GM12878 (cell line): ENCODE data around the gene ACAT2. TPM values are rescaled to one million over a fixed set of nuclear protein-coding genes. Genes with fewer than 3 reads are reported as not detected.
A peak's percentile ranks its signal among the peaks of the same experiment; 100 is the strongest.

Source experiments
- ATAC-seq: fragments of 200-7000 bp; cut with Tn5 transposase; 3 replicates; pipeline ENCODE4 v1.9.1; 2020; ENCODE audit warnings: mild to moderate bottlenecking, moderate library complexity
- BruUV-seq: library from RNA; stranded (reverse); fragments of 400-500 nt; replicated peaks from 2 replicates; lab custom pipeline; 2021; lab: Mats Ljungman, UMichigan
- CTCF ChIA-PET: fragments of 300-600 bp; sonication (Branson Sonifier 250); formaldehyde crosslinking; extraction: SDS; loops from one replicate; lab custom pipeline; 2021; ENCODE audit warnings: inconsistent platforms; lab: Yijun Ruan, JAX
- POLR2A ChIA-PET: fragments of 350-600 bp; formaldehyde crosslinking; extraction: SDS; loops from one replicate; lab custom pipeline; 2021; ENCODE audit warnings: inconsistent platforms; lab: Charles Lee
- RAD21 ChIA-PET: fragments of 300-600 bp; sonication (Branson Sonifier 250); formaldehyde crosslinking; loops from one replicate; lab custom pipeline; 2023; ENCODE audit warnings: antibody characterized with exemption; ENCODE audit not compliant: unreplicated experiment; lab: Charles Lee
- SMC1A ChIA-PET: fragments of 300-600 bp; sonication (Branson Sonifier 250); formaldehyde crosslinking; loops from one replicate; lab custom pipeline; 2023; ENCODE audit not compliant: unreplicated experiment, uncharacterized antibody; lab: Charles Lee
- DNase-seq: peaks from one replicate; pipeline ENCODE4 v3.0.0-alpha.2; 2011; ENCODE audit warnings: low read depth, low spot score
- FAIRE-seq: peaks from 3 replicates; lab custom pipeline; 2011; peaks lifted over from hg19 to GRCh38; lab: Jason Lieb, UNC
- H2AFZ ChIP-seq: 2 replicates; pipeline ENCODE4 v1.6.0; 2011; ENCODE audit warnings: low read depth, low read length, control low read depth; ENCODE audit not compliant: control insufficient read depth
- H3K27ac ChIP-seq: 2 replicates; pipeline ENCODE4 v1.5.1; 2011; ENCODE audit warnings: control low read depth; ENCODE audit not compliant: control insufficient read depth, insufficient read depth
- H3K27me3 ChIP-seq, 2 experiments: replicated peaks in 1 of 2; 2 replicates each; pipeline versions ENCODE4 v1.6.0 to v1.6.1; 2011; ENCODE audit warnings: low read length in 1 of 2; ENCODE audit not compliant: control insufficient read depth in 2 of 2, insufficient read depth in 2 of 2
- H3K36me3 ChIP-seq, 2 experiments: 2 replicates each; pipeline ENCODE4 v1.5.1; 2011; ENCODE audit warnings: low read length in 1 of 2; ENCODE audit not compliant: control insufficient read depth in 2 of 2, insufficient read depth in 2 of 2
- H3K4me1 ChIP-seq: 2 replicates; pipeline ENCODE4 v1.6.1; 2011; ENCODE audit warnings: mild to moderate bottlenecking, low read length, moderate library complexity, mixed read lengths; ENCODE audit not compliant: control insufficient read depth, insufficient read depth
- H3K4me2 ChIP-seq: 2 replicates; pipeline ENCODE4 v1.6.0; 2011; ENCODE audit warnings: control low read depth; ENCODE audit not compliant: control insufficient read depth, insufficient read depth
- H3K4me3 ChIP-seq: fragments of 200-600 bp; sonication (generic); 2 replicates; pipeline ENCODE4 v1.5.1; 2016
- H3K79me2 ChIP-seq: 2 replicates; pipeline ENCODE4 v1.6.0; 2011; ENCODE audit warnings: low read length; ENCODE audit not compliant: control insufficient read depth, insufficient read depth
- H3K9ac ChIP-seq: 2 replicates; pipeline ENCODE4 v1.8.0; 2011; ENCODE audit warnings: low read length, control low read depth, mixed read lengths; ENCODE audit not compliant: control insufficient read depth, insufficient read depth
- H3K9me3 ChIP-seq: replicated peaks from 3 replicates; pipeline ENCODE4 v1.5.1; 2011; ENCODE audit warnings: mild to moderate bottlenecking, low read length; ENCODE audit not compliant: control insufficient read depth, insufficient read depth
- H4K20me1 ChIP-seq: 2 replicates; pipeline ENCODE4 v1.6.0; 2011; ENCODE audit not compliant: control insufficient read depth, insufficient read depth
- JUND ChIP-seq: IDR thresholded peaks from 2 replicates; pipeline ENCODE4 v1.6.1; 2012; ENCODE audit warnings: low read depth, mild to moderate bottlenecking, low read length, improper control_type of control experiment, moderate library complexity
- TAF1 ChIP-seq: IDR thresholded peaks from 2 replicates; pipeline ENCODE4 v1.6.1; 2011; ENCODE audit warnings: mild to moderate bottlenecking, low read depth, low read length, borderline replicate concordance
- TCF12 ChIP-seq: IDR thresholded peaks from 2 replicates; pipeline ENCODE4 v1.6.1; 2011; ENCODE audit warnings: low read depth, mild to moderate bottlenecking, low read length
- WGBS: methylation state at CpG from one replicate; pipeline ENCODE4 v1.1.6; 2016; ENCODE audit warnings: low lambda C conversion rate; ENCODE audit not compliant: insufficient replicate concordance, insufficient coverage; ENCODE audit errors: missing lambda C conversion rate; 5-methylcytosine and 5-hydroxymethylcytosine counted together
- in situ Hi-C: fragments of 300-500 bp; cut with MboI; formaldehyde crosslinking; loops from 9 replicates; pipeline ENCODE4 v1.14.3; 2018; ENCODE audit warnings: mixed read lengths
- intact Hi-C: fragments of 100-400 bp; cut with micrococcal nuclease; formaldehyde crosslinking; loops from one replicate; pipeline ENCODE4 v1.14.2; 2022; ENCODE audit not compliant: unreplicated experiment
- polyA plus RNA-seq, 11 experiments: library from polyadenylated mRNA; depleted of rRNA in 4 of 11; unstranded in 6 of 11; stranded (reverse) in 5 of 11; fragments of >200 nt; fragmentation: Nextera tagmentation in 4 of 11; fragmentation: Illumina TruSeq in 1 of 11; extraction: Ambion mirVana in 4 of 11; extraction: Trizol in 1 of 11; gene quantifications; 1 replicate in 1 of 11; 2 replicates in 10 of 11; pipeline versions ENCODE4 v1.2.1 to v1.2.3, GENCODE V29; 2011 to 2016; ENCODE audit warnings: inconsistent platforms in 2 of 11, missing spikeins in 2 of 11, low read depth in 1 of 11
- total RNA-seq, 4 experiments: library from RNA; depleted of rRNA in 3 of 4; stranded (reverse); fragments of >200 nt in 3 of 4; fragmentation: Illumina TruSeq in 1 of 4; extraction: Trizol in 1 of 4; gene quantifications; 2 replicates each; pipeline versions ENCODE4 v1.2.1 to v1.2.3, GENCODE V29; 2013 to 2021
- TF ChIP-seq, protein P1 (sequence below): fragments of 450-650 bp; IDR thresholded peaks from 2 replicates; pipeline ENCODE4 v1.6.1; 2016; ENCODE audit warnings: mild to moderate bottlenecking, moderate library complexity, borderline replicate concordance
- TF ChIP-seq, protein P2 (sequence below): fragments of 450-650 bp; IDR thresholded peaks from 2 replicates; pipeline ENCODE4 v1.6.1; 2016; ENCODE audit warnings: mild to moderate bottlenecking
- TF ChIP-seq, protein P3 (sequence below): fragments of 450-650 bp; IDR thresholded peaks from 2 replicates; pipeline ENCODE4 v1.6.1; 2014; ENCODE audit warnings: mild to moderate bottlenecking

ACAT2 gene
- total and polyA plus RNA-seq, 10 of the 15 experiments (the other 5 are each of a cell fraction or from before 2014, with no cell fraction given) = 87.9 to 257 (median 132) TPM

DNA sequence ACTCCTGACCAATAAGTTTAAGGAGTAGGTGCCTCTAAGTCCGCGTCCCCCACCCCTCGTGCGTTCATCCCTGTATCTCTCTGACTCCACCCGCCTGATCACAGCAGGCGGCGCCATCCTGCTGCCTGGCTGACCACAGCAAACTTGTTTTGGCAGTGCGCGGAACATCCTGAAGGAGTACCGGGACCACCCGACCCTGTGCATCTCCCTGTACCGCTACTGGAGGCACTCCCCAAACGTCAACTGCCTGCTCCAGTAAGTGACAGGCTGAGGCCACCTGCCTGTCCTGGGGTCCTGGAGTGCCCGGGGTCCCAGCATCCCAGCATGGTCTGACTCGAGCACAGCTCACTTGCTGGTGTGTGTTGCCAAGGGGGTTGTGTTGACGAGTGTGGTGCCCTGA lies 57.3 kb downstream of the ACAT2 start (continued):
- TF ChIP-seq, protein P1, sequence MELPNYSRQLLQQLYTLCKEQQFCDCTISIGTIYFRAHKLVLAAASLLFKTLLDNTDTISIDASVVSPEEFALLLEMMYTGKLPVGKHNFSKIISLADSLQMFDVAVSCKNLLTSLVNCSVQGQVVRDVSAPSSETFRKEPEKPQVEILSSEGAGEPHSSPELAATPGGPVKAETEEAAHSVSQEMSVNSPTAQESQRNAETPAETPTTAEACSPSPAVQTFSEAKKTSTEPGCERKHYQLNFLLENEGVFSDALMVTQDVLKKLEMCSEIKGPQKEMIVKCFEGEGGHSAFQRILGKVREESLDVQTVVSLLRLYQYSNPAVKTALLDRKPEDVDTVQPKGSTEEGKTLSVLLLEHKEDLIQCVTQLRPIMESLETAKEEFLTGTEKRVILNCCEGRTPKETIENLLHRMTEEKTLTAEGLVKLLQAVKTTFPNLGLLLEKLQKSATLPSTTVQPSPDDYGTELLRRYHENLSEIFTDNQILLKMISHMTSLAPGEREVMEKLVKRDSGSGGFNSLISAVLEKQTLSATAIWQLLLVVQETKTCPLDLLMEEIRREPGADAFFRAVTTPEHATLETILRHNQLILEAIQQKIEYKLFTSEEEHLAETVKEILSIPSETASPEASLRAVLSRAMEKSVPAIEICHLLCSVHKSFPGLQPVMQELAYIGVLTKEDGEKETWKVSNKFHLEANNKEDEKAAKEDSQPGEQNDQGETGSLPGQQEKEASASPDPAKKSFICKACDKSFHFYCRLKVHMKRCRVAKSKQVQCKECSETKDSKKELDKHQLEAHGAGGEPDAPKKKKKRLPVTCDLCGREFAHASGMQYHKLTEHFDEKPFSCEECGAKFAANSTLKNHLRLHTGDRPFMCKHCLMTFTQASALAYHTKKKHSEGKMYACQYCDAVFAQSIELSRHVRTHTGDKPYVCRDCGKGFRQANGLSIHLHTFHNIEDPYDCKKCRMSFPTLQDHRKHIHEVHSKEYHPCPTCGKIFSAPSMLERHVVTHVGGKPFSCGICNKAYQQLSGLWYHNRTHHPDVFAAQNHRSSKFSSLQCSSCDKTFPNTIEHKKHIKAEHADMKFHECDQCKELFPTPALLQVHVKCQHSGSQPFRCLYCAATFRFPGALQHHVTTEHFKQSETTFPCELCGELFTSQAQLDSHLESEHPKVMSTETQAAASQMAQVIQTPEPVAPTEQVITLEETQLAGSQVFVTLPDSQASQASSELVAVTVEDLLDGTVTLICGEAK = no peak
- TF ChIP-seq TCF12 = no peak
- no peak for TF ChIP-seq JUND

DNA sequence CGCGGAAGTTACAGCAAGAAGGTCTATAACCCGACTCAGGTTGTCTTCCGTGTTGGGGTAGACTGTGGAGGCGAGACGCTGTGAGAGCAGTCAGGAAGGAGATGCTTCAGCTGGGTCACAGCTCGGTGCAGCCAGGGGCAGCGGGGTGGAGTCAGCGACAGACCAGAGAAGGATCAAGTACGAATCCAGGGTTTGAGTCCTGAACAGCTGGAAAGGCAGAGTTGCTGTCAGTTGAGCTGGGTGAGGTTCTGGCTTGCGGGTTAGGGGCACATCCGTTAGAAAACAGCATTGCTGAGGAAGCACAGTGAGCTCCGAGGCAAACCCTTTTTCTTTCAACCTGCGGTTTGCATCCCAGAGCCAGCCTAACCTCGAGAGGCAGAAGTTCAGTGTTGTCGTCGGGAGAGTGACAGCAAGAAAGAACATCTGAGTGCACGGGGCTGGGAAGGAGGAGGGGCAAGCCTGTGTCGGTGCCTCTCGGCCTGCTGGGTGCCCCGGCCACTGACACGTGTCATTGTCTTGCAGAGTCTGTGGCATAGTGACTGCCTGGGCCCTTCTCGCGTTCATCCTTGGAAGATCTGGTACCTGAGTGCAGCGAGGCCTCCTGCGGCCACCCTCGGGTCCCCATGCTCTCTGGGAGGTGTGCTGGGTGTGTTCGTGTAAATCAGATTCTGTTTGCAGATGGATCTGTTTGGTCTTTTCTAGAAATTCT lies 58.2 kb downstream of the ACAT2 start:
- Histone ChIP-seq H3K27me3 (no peaks in the 10 kb centered on the region; a peak in 1 of 4 replicates), H4K20me1 (no peaks in the 10 kb centered on the region), H3K4me3 (no peak overlapping the region), H3K4me2 (peak overlapping the region; percentile 69), H2AFZ (peak overlapping the region; percentile 72), H3K9ac (no peak overlapping the region), H3K27ac (no peak overlapping the region), H3K9me3 (no peaks in the 10 kb centered on the region), H3K4me1 (no peaks in the 10 kb centered on the region), H3K79me2 (no peaks in the 10 kb centered on the region), H3K36me3 (no peaks in the 10 kb centered on the region)
- POLR2A ChIA-PET = interaction anchor here (0.6 to 2.1 kb wide), 3 partner anchors 9 to 1510 kb away, joined by 3 to 6 read pairs (median 3); no protein-coding TSS in a partner anchor
- intact Hi-C loops = no loop called here
- WGBS = 33% methylated on average over 28 of the region's 28 CpGs
- FAIRE-seq (no peak), ATAC-seq (peak; percentile 73), DNase-seq (no peak)
- TF ChIP-seq, protein P2, sequence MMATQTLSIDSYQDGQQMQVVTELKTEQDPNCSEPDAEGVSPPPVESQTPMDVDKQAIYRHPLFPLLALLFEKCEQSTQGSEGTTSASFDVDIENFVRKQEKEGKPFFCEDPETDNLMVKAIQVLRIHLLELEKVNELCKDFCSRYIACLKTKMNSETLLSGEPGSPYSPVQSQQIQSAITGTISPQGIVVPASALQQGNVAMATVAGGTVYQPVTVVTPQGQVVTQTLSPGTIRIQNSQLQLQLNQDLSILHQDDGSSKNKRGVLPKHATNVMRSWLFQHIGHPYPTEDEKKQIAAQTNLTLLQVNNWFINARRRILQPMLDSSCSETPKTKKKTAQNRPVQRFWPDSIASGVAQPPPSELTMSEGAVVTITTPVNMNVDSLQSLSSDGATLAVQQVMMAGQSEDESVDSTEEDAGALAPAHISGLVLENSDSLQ = peak; percentile 12; the same call in 1 of the 2 replicates
- TF ChIP-seq, protein P3, sequence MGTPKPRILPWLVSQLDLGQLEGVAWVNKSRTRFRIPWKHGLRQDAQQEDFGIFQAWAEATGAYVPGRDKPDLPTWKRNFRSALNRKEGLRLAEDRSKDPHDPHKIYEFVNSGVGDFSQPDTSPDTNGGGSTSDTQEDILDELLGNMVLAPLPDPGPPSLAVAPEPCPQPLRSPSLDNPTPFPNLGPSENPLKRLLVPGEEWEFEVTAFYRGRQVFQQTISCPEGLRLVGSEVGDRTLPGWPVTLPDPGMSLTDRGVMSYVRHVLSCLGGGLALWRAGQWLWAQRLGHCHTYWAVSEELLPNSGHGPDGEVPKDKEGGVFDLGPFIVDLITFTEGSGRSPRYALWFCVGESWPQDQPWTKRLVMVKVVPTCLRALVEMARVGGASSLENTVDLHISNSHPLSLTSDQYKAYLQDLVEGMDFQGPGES = no peak
- no peak for TF ChIP-seq TAF1
- BruUV-seq = no TSS peak
- SMC1A ChIA-PET = interaction anchor here (1.1 kb wide), 1 partner anchor 33 kb away, joined by 3 read pairs; no protein-coding TSS in a partner anchor
- in situ Hi-C loops = no loop called here
- CTCF ChIA-PET = interaction anchor here (1.6 kb wide), 1 partner anchor 138 kb away, joined by 4 read pairs; no protein-coding TSS in a partner anchor
- RAD21 ChIA-PET = no interaction called here
